GM18505 (cell line): Measurements from ENCODE around the gene PHF21A.
A peak's percentile ranks its signal among the peaks of the same experiment; 100 is the strongest.
"Not testable (repeated sequence)": the region's sequence is repeated elsewhere in the genome, so short reads cannot be mapped to it uniquely, and the experiment has no call there.

Source experiments
- ATAC-seq: cut with Tn5 transposase; IDR thresholded peaks from one replicate; pipeline ENCODE4 v1.9.1; 2021; ENCODE audit not compliant: unreplicated experiment
- POLR2A ChIP-seq: IDR thresholded peaks from 4 replicates; pipeline ENCODE4 v1.6.1; 2011; ENCODE audit warnings: borderline replicate concordance; ENCODE audit not compliant: insufficient read depth, insufficient read length; ENCODE audit errors: extremely low read depth

PHF21A gene

GRCh38 chr11:45982656-45983470 lies 138.4 kb downstream of the PHF21A start:
- no peak for TF ChIP-seq POLR2A
- ATAC-seq: no peak

GRCh38 chr11:45981826-45982225 lies 139.4 kb downstream of the PHF21A start:
- not testable (repeated sequence) for ATAC-seq

- TF ChIP-seq POLR2A: no peak
- ATAC-seq: no peak
Observed at GRCh38 chr11:45974806-45975205, 146.4 kb downstream of the PHF21A start.

GRCh38 chr11:45973601-45974000 lies 147.7 kb downstream of the PHF21A start:
- TF ChIP-seq POLR2A: no peak
- ATAC-seq: no peak

GRCh38 chr11:45968901-45969300 lies 152.4 kb downstream of the PHF21A start:
- TF ChIP-seq POLR2A: no peak
- no peak for ATAC-seq

GRCh38 chr11:45967506-45967905 lies 153.7 kb downstream of the PHF21A start:
- TF ChIP-seq POLR2A: no peak
- ATAC-seq: no peak

GRCh38 chr11:45964911-45965389 lies 156.3 kb downstream of the PHF21A start:
- ATAC-seq: peak; percentile 55
- no peak for TF ChIP-seq POLR2A

GRCh38 chr11:45961751-45962240 lies 159.5 kb downstream of the PHF21A start:
- ATAC-seq: no peak
- TF ChIP-seq POLR2A: no peak

GRCh38 chr11:45960387-45961095 lies 160.7 kb downstream of the PHF21A start:
- TF ChIP-seq POLR2A: no peak
- ATAC-seq: no peak

GRCh38 chr11:45959851-45960250 lies 161.4 kb downstream of the PHF21A start:
- ATAC-seq: no peak
- no peak for TF ChIP-seq POLR2A

GRCh38 chr11:45949992-45950407 lies 171.3 kb downstream of the PHF21A start:
- TF ChIP-seq POLR2A: no peak
- ATAC-seq: no peak

- TF ChIP-seq POLR2A: no peak
- ATAC-seq: no peak
Observed at GRCh38 chr11:45948356-45948755, 172.9 kb downstream of the PHF21A start.

GRCh38 chr11:45947885-45948284 lies 173.4 kb downstream of the PHF21A start:
- ATAC-seq: no peak
- no peak for TF ChIP-seq POLR2A
